HEK293 (cell line): ENCODE data around the gene ENO4.

Experiments used
- CTCF ChIA-PET: fragments of 350-600 bp; formaldehyde crosslinking; extraction: SDS; loops from one replicate; lab custom pipeline; 2021; ENCODE audit warnings: antibody characterized with exemption; lab: Yijun Ruan, JAX
- POLR2A ChIA-PET: fragments of 300-600 bp; formaldehyde crosslinking; extraction: SDS; loops from one replicate; lab custom pipeline; 2020; ENCODE audit warnings: antibody characterized with exemption, inconsistent platforms; lab: Yijun Ruan, JAX
- H3K27ac ChIP-seq: fragments of 200-500 bp; sonication (Bioruptor generic); 2 replicates; pipeline ENCODE4 v1.5.1; 2014; ENCODE audit warnings: low read depth, low read length, control low read depth, inconsistent platforms; ENCODE audit errors: extremely low read depth
- H3K36me3 ChIP-seq, 2 experiments: fragments of 200-500 bp in 1 of 2; sonication (Bioruptor generic) in 1 of 2; 1 replicate in 1 of 2; 2 replicates in 1 of 2; pipeline ENCODE4 v1.5.1; 2014 to 2017; ENCODE audit warnings: inconsistent platforms in 2 of 2, low read length in 2 of 2; ENCODE audit not compliant: control insufficient read depth in 2 of 2, insufficient read depth in 1 of 2
- H3K4me1 ChIP-seq: fragments of 200-500 bp; sonication (Bioruptor generic); 2 replicates; pipeline ENCODE4 v1.5.1; 2014; ENCODE audit warnings: mild to moderate bottlenecking, low read length, inconsistent platforms; ENCODE audit not compliant: control insufficient read depth, insufficient read depth
- H3K4me3 ChIP-seq: 2 replicates; pipeline ENCODE4 v1.5.1; 2011; ENCODE audit warnings: low read depth, mild to moderate bottlenecking, control low read depth, low read length, moderate library complexity
- H3K9me3 ChIP-seq: fragments of 200-500 bp; sonication (Bioruptor generic); 2 replicates; pipeline ENCODE4 v1.5.1; 2014; ENCODE audit warnings: low read depth, low read length, inconsistent platforms; ENCODE audit not compliant: control insufficient read depth, insufficient read depth
- GFI1B ChIP-seq: fragments of 450-650 bp; formaldehyde crosslinking; IDR thresholded peaks from 2 replicates; pipeline ENCODE4 v1.5.1; 2016; ENCODE audit warnings: missing biosample characterization, missing genetic modification characterization
- KLF8 ChIP-seq: fragments of 450-650 bp; formaldehyde crosslinking; IDR thresholded peaks from 2 replicates; pipeline ENCODE4 v1.5.1; 2016; ENCODE audit warnings: missing biosample characterization, missing genetic modification characterization
- MYNN ChIP-seq: fragments of 450-650 bp; formaldehyde crosslinking; IDR thresholded peaks from 2 replicates; pipeline ENCODE4 v1.5.1; 2016; ENCODE audit warnings: missing biosample characterization, missing genetic modification characterization, borderline replicate concordance
- MZF1 ChIP-seq: fragments of 450-650 bp; formaldehyde crosslinking; IDR thresholded peaks from 2 replicates; pipeline ENCODE4 v1.5.1; 2017; ENCODE audit warnings: missing biosample characterization, missing genetic modification characterization, borderline replicate concordance
- ZBTB17 ChIP-seq: fragments of 450-650 bp; formaldehyde crosslinking; IDR thresholded peaks from 2 replicates; pipeline ENCODE4 v1.5.1; 2016; ENCODE audit warnings: missing biosample characterization, missing genetic modification characterization
- ZFP37 ChIP-seq: fragments of 450-650 bp; formaldehyde crosslinking; IDR thresholded peaks from 2 replicates; pipeline ENCODE4 v1.5.1; 2016; ENCODE audit warnings: missing biosample characterization, missing genetic modification characterization
- ZFP69B ChIP-seq: fragments of 450-650 bp; formaldehyde crosslinking; IDR thresholded peaks from 2 replicates; pipeline ENCODE4 v1.5.1; 2016; ENCODE audit warnings: missing biosample characterization, missing genetic modification characterization
- ZNF112 ChIP-seq: fragments of 450-650 bp; formaldehyde crosslinking; IDR thresholded peaks from 2 replicates; pipeline ENCODE4 v1.5.0; 2017; ENCODE audit warnings: missing biosample characterization, missing genetic modification characterization
- ZNF155 ChIP-seq: fragments of 450-650 bp; formaldehyde crosslinking; IDR thresholded peaks from 2 replicates; pipeline ENCODE4 v1.5.1; 2016; ENCODE audit warnings: missing biosample characterization, missing genetic modification characterization
- ZNF202 ChIP-seq: fragments of 450-650 bp; formaldehyde crosslinking; IDR thresholded peaks from 2 replicates; pipeline ENCODE4 v1.5.1; 2016; ENCODE audit warnings: missing biosample characterization, missing genetic modification characterization, borderline replicate concordance
- ZNF311 ChIP-seq: fragments of 450-650 bp; formaldehyde crosslinking; IDR thresholded peaks from 2 replicates; pipeline ENCODE4 v1.5.1; 2017; ENCODE audit warnings: missing biosample characterization, missing genetic modification characterization, borderline replicate concordance
- ZNF510 ChIP-seq: fragments of 450-650 bp; formaldehyde crosslinking; IDR thresholded peaks from 2 replicates; pipeline ENCODE4 v1.5.1; 2018; ENCODE audit warnings: mild to moderate bottlenecking, missing genetic modification characterization, missing biosample characterization; ENCODE audit not compliant: insufficient replicate concordance
- ZNF560 ChIP-seq: fragments of 450-650 bp; formaldehyde crosslinking; IDR thresholded peaks from 2 replicates; pipeline ENCODE4 v1.5.1; 2017; ENCODE audit warnings: missing biosample characterization, missing genetic modification characterization, borderline replicate concordance
- ZNF600 ChIP-seq: fragments of 450-650 bp; formaldehyde crosslinking; IDR thresholded peaks from 2 replicates; pipeline ENCODE4 v1.5.1; 2016; ENCODE audit warnings: missing biosample characterization, missing genetic modification characterization
- ZNF610 ChIP-seq: fragments of 450-650 bp; formaldehyde crosslinking; IDR thresholded peaks from 2 replicates; pipeline ENCODE4 v1.5.1; 2016; ENCODE audit warnings: missing biosample characterization, missing genetic modification characterization, borderline replicate concordance
- TF ChIP-seq, protein P1 (sequence below): fragments of 450-650 bp; formaldehyde crosslinking; IDR thresholded peaks from 2 replicates; pipeline ENCODE4 v1.5.1; 2016; ENCODE audit warnings: missing biosample characterization, missing genetic modification characterization
- TF ChIP-seq, protein P2 (sequence below): fragments of 450-650 bp; formaldehyde crosslinking; conservative IDR thresholded peaks from 2 replicates; pipeline ENCODE4 v1.5.1; 2016; ENCODE audit warnings: low read depth, missing biosample characterization, missing genetic modification characterization
- TF ChIP-seq, protein P3 (sequence below): fragments of 450-650 bp; formaldehyde crosslinking; optimal IDR thresholded peaks from 2 replicates; pipeline ENCODE3; 2016; ENCODE audit warnings: missing biosample characterization, mild to moderate bottlenecking, missing genetic modification characterization
- TF ChIP-seq, protein P4 (sequence below): fragments of 450-650 bp; formaldehyde crosslinking; IDR thresholded peaks from 2 replicates; pipeline ENCODE4 v1.5.1; 2016; ENCODE audit warnings: missing biosample characterization, missing genetic modification characterization
- TF ChIP-seq, protein P5 (sequence below): fragments of 450-650 bp; IDR thresholded peaks from 2 replicates; pipeline ENCODE4 v1.5.1; 2018; ENCODE audit warnings: missing biosample characterization, missing genetic modification characterization

ENO4 gene

DNA sequence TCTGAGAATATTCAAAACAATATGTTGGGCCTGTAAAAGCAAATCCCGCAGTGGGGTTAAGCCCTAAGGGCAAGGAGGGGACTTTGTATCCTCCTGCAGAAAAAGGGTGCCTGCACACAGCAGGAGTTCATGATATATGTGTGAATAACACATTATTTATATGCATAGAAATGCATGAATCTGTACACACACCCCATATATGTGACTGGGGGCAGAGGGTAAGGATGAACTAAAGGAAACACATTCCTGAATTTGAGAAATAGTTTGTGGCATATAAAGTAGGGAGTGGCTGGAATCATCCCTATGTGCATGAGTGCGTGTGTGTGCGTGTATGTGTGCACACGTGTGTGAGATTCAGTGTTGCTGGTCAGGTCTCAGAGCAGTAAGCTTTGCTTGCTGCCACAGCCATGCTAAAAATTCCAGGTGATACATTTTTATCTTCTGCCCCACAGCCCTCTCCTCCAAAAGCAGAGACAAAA lies 18.9 kb downstream of the ENO4 start:
- Histone ChIP-seq H3K36me3 (no peaks in the 10 kb centered on the region), H3K9me3 (no peaks in the 10 kb centered on the region), H3K4me1 (no peaks in the 10 kb centered on the region), H3K27ac (no peak overlapping the region), H3K4me3 (no peak overlapping the region)
- POLR2A ChIA-PET: no interaction called here
- TF ChIP-seq KLF8 (tag by site-specific recombination): no peak
- TF ChIP-seq ZNF610 (tag by site-specific recombination): no peak
- TF ChIP-seq ZNF560: no peak
- no peak for TF ChIP-seq ZNF202 (tag by site-specific recombination)
- TF ChIP-seq ZNF155 (tag by site-specific recombination): no peak
- TF ChIP-seq ZNF600 (tag by site-specific recombination): no peak
- TF ChIP-seq MZF1 (tag by site-specific recombination): no peak
- no peak for TF ChIP-seq ZNF510 (tag by site-specific recombination)
- TF ChIP-seq ZNF311 (tag by site-specific recombination): no peak
- CTCF ChIA-PET: no interaction called here

DNA sequence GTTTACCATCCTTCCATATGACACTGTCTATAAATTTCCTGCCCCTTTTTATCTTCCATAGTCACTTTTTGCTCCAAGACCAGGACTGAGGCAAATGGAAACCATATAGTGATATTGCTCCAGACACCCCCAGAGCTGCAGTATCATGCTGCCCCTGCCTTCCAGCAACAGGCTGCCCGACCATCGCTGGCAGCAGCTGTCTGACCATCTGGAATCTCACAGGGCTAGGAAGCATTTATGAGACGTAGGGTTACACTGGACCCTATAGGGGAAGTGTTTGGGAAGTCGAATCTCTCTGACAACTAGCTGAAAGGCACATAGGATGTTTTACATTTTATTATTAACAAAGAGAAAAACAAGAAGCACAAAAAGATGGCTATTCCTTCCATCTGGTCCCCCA lies 19.4 kb downstream of the ENO4 start:
- Histone ChIP-seq H3K27ac (no peak overlapping the region), H3K4me3 (no peak overlapping the region), H3K36me3 (no peaks in the 10 kb centered on the region), H3K9me3 (no peaks in the 10 kb centered on the region)
- ChIA-PET CTCF (no interaction called here), POLR2A (no interaction called here)
- TF ChIP-seq ZNF202 (tag by site-specific recombination): no peak
- TF ChIP-seq, all 188 proteins: peak for 0
- no peaks in the 10 kb centered on the region for H3K4me1 ChIP-seq

DNA sequence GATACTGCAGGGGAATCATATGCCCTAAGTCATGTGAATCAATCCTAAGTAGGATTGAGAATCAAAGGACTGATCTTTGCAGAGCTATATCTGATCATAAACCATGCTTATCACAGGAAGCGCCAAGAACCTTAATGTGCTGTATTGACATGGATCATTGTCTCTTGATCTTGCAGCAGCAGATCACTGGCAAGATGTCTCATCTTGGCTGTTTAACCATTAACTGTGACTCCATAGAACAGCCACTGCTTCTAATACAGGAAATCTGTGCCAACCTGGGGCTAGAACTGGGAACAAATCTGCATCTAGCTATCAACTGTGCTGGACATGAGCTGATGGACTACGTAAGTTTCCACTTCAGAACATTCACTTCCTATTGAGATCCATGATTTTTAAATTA lies 21.6 kb downstream of the ENO4 start:
- H3K4me1 ChIP-seq: no peaks in the 10 kb centered on the region

DNA sequence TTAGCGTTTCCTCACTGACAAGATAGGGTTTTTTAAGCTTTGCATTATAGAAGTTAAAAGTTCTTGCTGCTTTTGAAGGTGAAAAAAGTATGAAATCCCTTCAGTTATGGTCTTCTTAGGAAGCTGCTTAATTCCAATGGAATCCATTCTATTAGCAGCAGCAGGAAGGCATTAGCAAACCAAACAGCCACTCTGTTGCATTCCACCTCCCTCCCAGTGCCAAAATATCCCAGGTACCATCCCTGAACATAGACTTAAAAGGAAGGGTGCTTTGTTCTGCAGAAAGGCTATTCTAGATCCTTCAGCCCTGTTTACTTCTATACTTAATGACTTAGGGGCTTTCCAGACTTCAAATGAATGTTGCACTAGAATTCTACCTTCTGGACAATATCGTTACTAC lies 23.8 kb downstream of the ENO4 start:
- H3K4me3 ChIP-seq: no peak overlapping the region
- H3K4me1 ChIP-seq: no peaks in the 10 kb centered on the region
- H3K27ac ChIP-seq: no peak overlapping the region
- no peaks in the 10 kb centered on the region for H3K36me3 ChIP-seq
- POLR2A ChIA-PET: no interaction called here
- no peaks in the 10 kb centered on the region for H3K9me3 ChIP-seq
- CTCF ChIA-PET: no interaction called here
- TF ChIP-seq, protein P1, sequence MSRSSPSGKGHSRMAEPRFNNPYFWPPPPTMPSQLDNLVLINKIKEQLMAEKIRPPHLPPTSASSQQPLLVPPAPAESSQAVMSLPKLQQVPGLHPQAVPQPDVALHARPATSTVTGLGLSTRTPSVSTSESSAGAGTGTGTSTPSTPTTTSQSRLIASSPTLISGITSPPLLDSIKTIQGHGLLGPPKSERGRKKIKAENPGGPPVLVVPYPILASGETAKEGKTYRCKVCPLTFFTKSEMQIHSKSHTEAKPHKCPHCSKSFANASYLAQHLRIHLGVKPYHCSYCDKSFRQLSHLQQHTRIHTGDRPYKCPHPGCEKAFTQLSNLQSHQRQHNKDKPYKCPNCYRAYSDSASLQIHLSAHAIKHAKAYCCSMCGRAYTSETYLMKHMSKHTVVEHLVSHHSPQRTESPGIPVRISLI: no peak
- TF ChIP-seq ZNF112 (tag by site-specific recombination): no peak
- TF ChIP-seq, protein P2, sequence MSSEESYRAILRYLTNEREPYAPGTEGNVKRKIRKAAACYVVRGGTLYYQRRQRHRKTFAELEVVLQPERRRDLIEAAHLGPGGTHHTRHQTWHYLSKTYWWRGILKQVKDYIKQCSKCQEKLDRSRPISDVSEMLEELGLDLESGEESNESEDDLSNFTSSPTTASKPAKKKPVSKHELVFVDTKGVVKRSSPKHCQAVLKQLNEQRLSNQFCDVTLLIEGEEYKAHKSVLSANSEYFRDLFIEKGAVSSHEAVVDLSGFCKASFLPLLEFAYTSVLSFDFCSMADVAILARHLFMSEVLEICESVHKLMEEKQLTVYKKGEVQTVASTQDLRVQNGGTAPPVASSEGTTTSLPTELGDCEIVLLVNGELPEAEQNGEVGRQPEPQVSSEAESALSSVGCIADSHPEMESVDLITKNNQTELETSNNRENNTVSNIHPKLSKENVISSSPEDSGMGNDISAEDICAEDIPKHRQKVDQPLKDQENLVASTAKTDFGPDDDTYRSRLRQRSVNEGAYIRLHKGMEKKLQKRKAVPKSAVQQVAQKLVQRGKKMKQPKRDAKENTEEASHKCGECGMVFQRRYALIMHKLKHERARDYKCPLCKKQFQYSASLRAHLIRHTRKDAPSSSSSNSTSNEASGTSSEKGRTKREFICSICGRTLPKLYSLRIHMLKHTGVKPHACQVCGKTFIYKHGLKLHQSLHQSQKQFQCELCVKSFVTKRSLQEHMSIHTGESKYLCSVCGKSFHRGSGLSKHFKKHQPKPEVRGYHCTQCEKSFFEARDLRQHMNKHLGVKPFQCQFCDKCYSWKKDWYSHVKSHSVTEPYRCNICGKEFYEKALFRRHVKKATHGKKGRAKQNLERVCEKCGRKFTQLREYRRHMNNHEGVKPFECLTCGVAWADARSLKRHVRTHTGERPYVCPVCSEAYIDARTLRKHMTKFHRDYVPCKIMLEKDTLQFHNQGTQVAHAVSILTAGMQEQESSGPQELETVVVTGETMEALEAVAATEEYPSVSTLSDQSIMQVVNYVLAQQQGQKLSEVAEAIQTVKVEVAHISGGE (tag by site-specific recombination): no peak
- TF ChIP-seq ZFP69B: no peak
- TF ChIP-seq, protein P3, sequence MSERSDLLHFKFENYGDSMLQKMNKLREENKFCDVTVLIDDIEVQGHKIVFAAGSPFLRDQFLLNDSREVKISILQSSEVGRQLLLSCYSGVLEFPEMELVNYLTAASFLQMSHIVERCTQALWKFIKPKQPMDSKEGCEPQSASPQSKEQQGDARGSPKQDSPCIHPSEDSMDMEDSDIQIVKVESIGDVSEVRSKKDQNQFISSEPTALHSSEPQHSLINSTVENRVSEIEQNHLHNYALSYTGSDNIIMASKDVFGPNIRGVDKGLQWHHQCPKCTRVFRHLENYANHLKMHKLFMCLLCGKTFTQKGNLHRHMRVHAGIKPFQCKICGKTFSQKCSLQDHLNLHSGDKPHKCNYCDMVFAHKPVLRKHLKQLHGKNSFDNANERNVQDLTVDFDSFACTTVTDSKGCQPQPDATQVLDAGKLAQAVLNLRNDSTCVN (tag by site-specific recombination): no peak
- no peak for TF ChIP-seq ZFP37 (tag by site-specific recombination)
- TF ChIP-seq, protein P4, sequence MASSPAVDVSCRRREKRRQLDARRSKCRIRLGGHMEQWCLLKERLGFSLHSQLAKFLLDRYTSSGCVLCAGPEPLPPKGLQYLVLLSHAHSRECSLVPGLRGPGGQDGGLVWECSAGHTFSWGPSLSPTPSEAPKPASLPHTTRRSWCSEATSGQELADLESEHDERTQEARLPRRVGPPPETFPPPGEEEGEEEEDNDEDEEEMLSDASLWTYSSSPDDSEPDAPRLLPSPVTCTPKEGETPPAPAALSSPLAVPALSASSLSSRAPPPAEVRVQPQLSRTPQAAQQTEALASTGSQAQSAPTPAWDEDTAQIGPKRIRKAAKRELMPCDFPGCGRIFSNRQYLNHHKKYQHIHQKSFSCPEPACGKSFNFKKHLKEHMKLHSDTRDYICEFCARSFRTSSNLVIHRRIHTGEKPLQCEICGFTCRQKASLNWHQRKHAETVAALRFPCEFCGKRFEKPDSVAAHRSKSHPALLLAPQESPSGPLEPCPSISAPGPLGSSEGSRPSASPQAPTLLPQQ (tag by site-specific recombination): no peak

More for the DNA sequence above, 21.6 kb downstream of the ENO4 start:
- no peak overlapping the region for H3K4me3 ChIP-seq
- CTCF ChIA-PET: interaction anchor here (0.6 to 1.2 kb wide), 3 partner anchors 55 to 304 kb away, joined by 3 read pairs; no protein-coding TSS in a partner anchor
- POLR2A ChIA-PET: interaction anchor here (1.4 kb wide), 1 partner anchor 22 kb away, joined by 4 read pairs; the partner anchor contains the start of gene ENO4
- no peaks in the 10 kb centered on the region for H3K9me3 ChIP-seq
- TF ChIP-seq ZBTB17 (tag by site-specific recombination) (no peak), MYNN (tag by site-specific recombination) (no peak), GFI1B (no peak)
- TF ChIP-seq, protein P5, sequence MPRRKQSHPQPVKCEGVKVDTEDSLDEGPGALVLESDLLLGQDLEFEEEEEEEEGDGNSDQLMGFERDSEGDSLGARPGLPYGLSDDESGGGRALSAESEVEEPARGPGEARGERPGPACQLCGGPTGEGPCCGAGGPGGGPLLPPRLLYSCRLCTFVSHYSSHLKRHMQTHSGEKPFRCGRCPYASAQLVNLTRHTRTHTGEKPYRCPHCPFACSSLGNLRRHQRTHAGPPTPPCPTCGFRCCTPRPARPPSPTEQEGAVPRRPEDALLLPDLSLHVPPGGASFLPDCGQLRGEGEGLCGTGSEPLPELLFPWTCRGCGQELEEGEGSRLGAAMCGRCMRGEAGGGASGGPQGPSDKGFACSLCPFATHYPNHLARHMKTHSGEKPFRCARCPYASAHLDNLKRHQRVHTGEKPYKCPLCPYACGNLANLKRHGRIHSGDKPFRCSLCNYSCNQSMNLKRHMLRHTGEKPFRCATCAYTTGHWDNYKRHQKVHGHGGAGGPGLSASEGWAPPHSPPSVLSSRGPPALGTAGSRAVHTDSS (tag by site-specific recombination): no peak
- no peak overlapping the region for H3K27ac ChIP-seq
- H3K36me3 ChIP-seq: no peaks in the 10 kb centered on the region
